Liver (tissue), 9 donors: ENCODE results near the gene FBXW11. TPM values are rescaled to one million over a fixed set of nuclear protein-coding genes. Genes with fewer than 3 reads are reported as not detected.

Experiments used
- DNase-seq: peaks from one replicate; pipeline ENCODE4 v3.0.0-alpha.2; 2017; ENCODE audit warnings: low spot score
- H3K27ac ChIP-seq, 2 donors: one replicate each; pipeline ENCODE4 v1.7.0; 2013; ENCODE audit warnings: inconsistent platforms in 2 of 2, low read length in 2 of 2, control low read depth in 1 of 2, low read depth in 1 of 2, mild to moderate bottlenecking in 1 of 2
- H3K27me3 ChIP-seq, 4 donors: one replicate each; pipeline versions ENCODE4 v1.6.1 to v1.7.0; 2013; ENCODE audit warnings: low read length in 3 of 4, inconsistent platforms in 1 of 4, mild to moderate bottlenecking in 1 of 4, moderate library complexity in 1 of 4; ENCODE audit not compliant: control insufficient read depth in 4 of 4, insufficient read depth in 4 of 4
- H3K36me3 ChIP-seq, 4 donors: one replicate each; pipeline versions ENCODE4 v1.6.1 to v1.7.0; 2013; ENCODE audit warnings: low read length in 3 of 4, mild to moderate bottlenecking in 3 of 4, low read depth in 1 of 4, moderate library complexity in 1 of 4; ENCODE audit not compliant: control insufficient read depth in 4 of 4, insufficient read depth in 3 of 4
- H3K4me1 ChIP-seq, 4 donors: one replicate each; pipeline versions ENCODE4 v1.6.1 to v1.7.0; 2013; ENCODE audit warnings: low read length in 3 of 4, mild to moderate bottlenecking in 3 of 4, moderate library complexity in 1 of 4; ENCODE audit not compliant: control insufficient read depth in 4 of 4, insufficient read depth in 4 of 4
- H3K4me3 ChIP-seq, 3 donors: one replicate each; pipeline versions ENCODE4 v1.6.1 to v1.7.0; 2013; ENCODE audit warnings: low read length in 3 of 3, control low read depth in 1 of 3, low read depth in 1 of 3, mild to moderate bottlenecking in 1 of 3
- H3K9ac ChIP-seq, 2 donors: one replicate each; pipeline ENCODE4 v1.7.0; 2013; ENCODE audit warnings: low read length in 2 of 2, mild to moderate bottlenecking in 2 of 2, moderate library complexity in 2 of 2, control low read depth in 1 of 2, low read depth in 1 of 2
- H3K9me3 ChIP-seq, 4 donors: one replicate each; pipeline versions ENCODE4 v1.6.1 to v1.7.0; 2013; ENCODE audit warnings: low read length in 3 of 4; ENCODE audit not compliant: control insufficient read depth in 4 of 4
- ATF3 ChIP-seq: IDR thresholded peaks from 2 replicates; pipeline ENCODE4 v1.6.1; 2016; ENCODE audit warnings: antibody characterized with exemption
- CTCF ChIP-seq: fragments of 150-350 bp; IDR thresholded peaks from 2 replicates; pipeline ENCODE4 v1.5.1; 2017; ENCODE audit warnings: improper control_type of control experiment, low read depth, low read length; ENCODE audit not compliant: missing input control
- EGR1 ChIP-seq, 2 donors: IDR thresholded peaks; 2 replicates each; pipeline ENCODE4 v1.6.1; 2016 to 2018; ENCODE audit warnings: antibody characterized with exemption in 2 of 2, low read depth in 2 of 2
- FOXA1 ChIP-seq: IDR thresholded peaks from 2 replicates; pipeline ENCODE4 v1.6.1; 2016; ENCODE audit warnings: antibody characterized with exemption
- FOXA2 ChIP-seq: IDR thresholded peaks from 2 replicates; pipeline ENCODE4 v1.6.1; 2016; ENCODE audit warnings: antibody characterized with exemption
- GABPA ChIP-seq, 2 donors: IDR thresholded peaks in 1 of 2; conservative IDR thresholded peaks in 1 of 2; 2 replicates each; pipeline ENCODE4 v1.6.1; 2016; ENCODE audit warnings: antibody characterized with exemption in 2 of 2, mild to moderate bottlenecking in 1 of 2, moderate library complexity in 1 of 2
- HNF4A ChIP-seq, 2 donors: conservative IDR thresholded peaks; 2 replicates each; pipeline ENCODE4 v1.6.1; 2016; ENCODE audit warnings: antibody characterized with exemption in 2 of 2, mild to moderate bottlenecking in 2 of 2
- HNF4G ChIP-seq: IDR thresholded peaks from 2 replicates; pipeline ENCODE4 v1.6.1; 2016; ENCODE audit warnings: antibody characterized with exemption
- JUND ChIP-seq, 2 donors: IDR thresholded peaks; 2 replicates each; pipeline ENCODE4 v1.6.1; 2016; ENCODE audit warnings: antibody characterized with exemption in 2 of 2
- MAX ChIP-seq: IDR thresholded peaks from 2 replicates; pipeline ENCODE4 v1.6.1; 2016; ENCODE audit warnings: antibody characterized with exemption
- NR2F2 ChIP-seq: IDR thresholded peaks from 2 replicates; pipeline ENCODE4 v1.6.1; 2016; ENCODE audit warnings: antibody characterized with exemption
- RAD21 ChIP-seq, 2 donors: IDR thresholded peaks; 2 replicates each; pipeline ENCODE4 v1.6.1; 2016; ENCODE audit warnings: antibody characterized with exemption in 2 of 2, mild to moderate bottlenecking in 2 of 2
- RXRA ChIP-seq, 2 donors: IDR thresholded peaks; 2 replicates each; pipeline ENCODE4 v1.6.1; 2017 to 2018; ENCODE audit warnings: antibody characterized with exemption in 2 of 2, mild to moderate bottlenecking in 1 of 2
- SP1 ChIP-seq: IDR thresholded peaks from 2 replicates; pipeline ENCODE4 v1.6.1; 2018; ENCODE audit warnings: antibody characterized with exemption, mild to moderate bottlenecking
- TAF1 ChIP-seq: conservative IDR thresholded peaks from 2 replicates; pipeline ENCODE4 v1.6.1; 2016; ENCODE audit warnings: antibody characterized with exemption, mild to moderate bottlenecking
- ZBTB33 ChIP-seq: IDR thresholded peaks from 2 replicates; pipeline ENCODE4 v1.6.1; 2016; ENCODE audit warnings: antibody characterized with exemption
- WGBS: extraction: QIAGEN DNeasy Blood & Tissue Kit; methylation state at CpG from one replicate; pipeline ENCODE4 v1.1.7; 2013; 5-methylcytosine and 5-hydroxymethylcytosine counted together
- polyA plus RNA-seq, 2 donors: library from polyadenylated mRNA; stranded (reverse) in 1 of 2; unstranded in 1 of 2; fragments of 200-250 nt in 1 of 2; fragments of >200 nt in 1 of 2; fragmentation: Nextera tagmentation in 1 of 2; extraction: Ambion mirVana in 1 of 2; gene quantifications; one replicate each; pipeline versions ENCODE4 v1.2.1 to v1.2.3, GENCODE V29; 2013 to 2015
- total RNA-seq, 2 donors: library from RNA; depleted of rRNA; stranded (reverse); fragments of >200 nt; gene quantifications; one replicate each; pipeline ENCODE4 v1.2.3, GENCODE V29; 2014
- donor health status: healthy.
- donor health status: healthy.
- donor health status: healthy.
- donor health status: healthy.
- donor health status: healthy.

The FBXW11 gene
- total and polyA plus RNA-seq, 4 donors = 11.2 to 37.5 (median 22.0) TPM

- DNase-seq = no peak
Observed at GRCh38 chr5:171898386-171898785, 108.1 kb downstream of the FBXW11 start.

GRCh38 chr5:171897231-171897630 is 109.2 kb downstream of the FBXW11 start:
- DNase-seq = no peak
- H3K4me3 ChIP-seq = no peak overlapping the region
- no peaks in the 10 kb centered on the region for H3K9me3 ChIP-seq
- H3K4me1 ChIP-seq = peaks cover 0 to 3% (median under 1%) of the 10 kb centered on the region in 4 donors
- TF ChIP-seq HNF4G = no peak
- TF ChIP-seq FOXA2 = no peak
- no peak overlapping the region for H3K9ac ChIP-seq
- H3K27me3 ChIP-seq = no peaks in the 10 kb centered on the region
- peaks cover 0 to 7% (median 2%) of the 10 kb centered on the region in 4 donors for H3K36me3 ChIP-seq
- 89% methylated on average over 1 of the region's 1 CpG for whole genome bisulfite sequencing
- H3K27ac ChIP-seq = no peak overlapping the region

More at GRCh38 chr5:171898386-171898785, 108.1 kb downstream of the FBXW11 start:
- TF ChIP-seq ZBTB33 (no peak), RXRA (IDR thresholded peaks at IDR 0.05) (no peak), ATF3 (no peak)
- Histone ChIP-seq H3K4me1 (peaks cover 0 to 1% (median 0%) of the 10 kb centered on the region in 4 donors), H3K9ac (no peak overlapping the region), H3K27me3 (no peaks in the 10 kb centered on the region), H3K9me3 (no peaks in the 10 kb centered on the region), H3K27ac (no peak overlapping the region), H3K4me3 (no peak overlapping the region), H3K36me3 (peaks cover 0 to 7% (median 2%) of the 10 kb centered on the region in 4 donors)
- WGBS = 97% methylated on average over 4 of the region's 4 CpGs

GRCh38 chr5:171895081-171895480 is 111.4 kb downstream of the FBXW11 start:
- H3K9ac ChIP-seq = no peak overlapping the region
- no peak overlapping the region for H3K27ac ChIP-seq
- no peak overlapping the region for H3K4me3 ChIP-seq
- no peaks in the 10 kb centered on the region for H3K9me3 ChIP-seq
- peaks cover 0 to 10% (median 4%) of the 10 kb centered on the region in 4 donors for H3K4me1 ChIP-seq
- no peaks in the 10 kb centered on the region for H3K27me3 ChIP-seq
- TF ChIP-seq ATF3 = no peak
- TF ChIP-seq FOXA1 = no peak
- no peak for TF ChIP-seq EGR1 (IDR thresholded peaks at IDR 0.05; ENCODE audit: low read depth in 2 of 2)
- TF ChIP-seq RAD21 (IDR thresholded peaks at IDR 0.05) = no peak
- TF ChIP-seq JUND (IDR thresholded peaks at IDR 0.05) = no peak
- TF ChIP-seq GABPA (IDR thresholded peaks at IDR 0.05 in 1 of 2, conservative IDR thresholded peaks at IDR 0.05 in 1 of 2) = no peak
- TF ChIP-seq HNF4A (conservative IDR thresholded peaks at IDR 0.05) = no peak
- no peak for TF ChIP-seq TAF1
- no peak for TF ChIP-seq MAX
- TF ChIP-seq RXRA (IDR thresholded peaks at IDR 0.05) = no peak
- TF ChIP-seq ZBTB33 = no peak
- no peak for TF ChIP-seq SP1
- TF ChIP-seq NR2F2 = no peak
- no peak for TF ChIP-seq CTCF
- H3K36me3 ChIP-seq = peaks cover 0 to 7% (median 2%) of the 10 kb centered on the region in 4 donors
- 98% methylated on average over 2 of the region's 2 CpGs for WGBS
- no peak for DNase-seq
